Measurements from ENCODE around the gene FLNB.
A peak's percentile ranks its signal among the peaks of the same experiment; 100 is the strongest.

FLNB gene

DNA sequence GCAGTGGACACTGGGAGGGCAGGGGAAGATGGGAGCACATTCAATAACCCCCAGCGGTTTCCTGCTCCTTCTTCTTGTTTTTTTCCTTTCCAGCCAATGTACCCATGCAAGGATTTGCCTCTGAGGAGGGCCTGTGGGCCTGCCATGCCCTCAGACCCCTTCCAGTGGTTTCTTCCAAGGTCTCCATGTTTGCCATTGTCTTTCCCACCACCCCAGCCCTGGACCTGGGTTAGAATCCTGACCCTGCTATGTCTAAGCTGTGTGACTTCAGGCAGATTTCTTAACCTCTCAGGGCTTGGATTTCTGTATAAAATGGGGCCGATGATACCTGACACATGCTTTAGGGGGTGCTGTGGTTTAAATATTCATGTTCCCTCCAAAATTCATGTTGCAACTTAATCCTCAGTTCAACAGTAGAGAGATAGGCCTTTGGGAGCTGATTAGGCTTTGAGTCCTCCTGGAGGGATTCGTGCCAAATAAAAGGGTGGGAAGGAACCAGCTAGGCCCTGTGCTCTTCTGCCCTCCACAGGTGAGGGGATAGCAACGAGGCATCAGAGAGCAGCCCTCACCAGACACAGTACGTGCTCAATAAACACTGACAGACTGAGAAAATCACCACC, 46.3 kb upstream of the FLNB start:
- TF ChIP-seq, protein P1, sequence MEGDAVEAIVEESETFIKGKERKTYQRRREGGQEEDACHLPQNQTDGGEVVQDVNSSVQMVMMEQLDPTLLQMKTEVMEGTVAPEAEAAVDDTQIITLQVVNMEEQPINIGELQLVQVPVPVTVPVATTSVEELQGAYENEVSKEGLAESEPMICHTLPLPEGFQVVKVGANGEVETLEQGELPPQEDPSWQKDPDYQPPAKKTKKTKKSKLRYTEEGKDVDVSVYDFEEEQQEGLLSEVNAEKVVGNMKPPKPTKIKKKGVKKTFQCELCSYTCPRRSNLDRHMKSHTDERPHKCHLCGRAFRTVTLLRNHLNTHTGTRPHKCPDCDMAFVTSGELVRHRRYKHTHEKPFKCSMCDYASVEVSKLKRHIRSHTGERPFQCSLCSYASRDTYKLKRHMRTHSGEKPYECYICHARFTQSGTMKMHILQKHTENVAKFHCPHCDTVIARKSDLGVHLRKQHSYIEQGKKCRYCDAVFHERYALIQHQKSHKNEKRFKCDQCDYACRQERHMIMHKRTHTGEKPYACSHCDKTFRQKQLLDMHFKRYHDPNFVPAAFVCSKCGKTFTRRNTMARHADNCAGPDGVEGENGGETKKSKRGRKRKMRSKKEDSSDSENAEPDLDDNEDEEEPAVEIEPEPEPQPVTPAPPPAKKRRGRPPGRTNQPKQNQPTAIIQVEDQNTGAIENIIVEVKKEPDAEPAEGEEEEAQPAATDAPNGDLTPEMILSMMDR (IDR thresholded peaks at IDR 0.05) = 0 out of 2 replicates have a peak, but pooled peaks have one; percentile 24

DNA sequence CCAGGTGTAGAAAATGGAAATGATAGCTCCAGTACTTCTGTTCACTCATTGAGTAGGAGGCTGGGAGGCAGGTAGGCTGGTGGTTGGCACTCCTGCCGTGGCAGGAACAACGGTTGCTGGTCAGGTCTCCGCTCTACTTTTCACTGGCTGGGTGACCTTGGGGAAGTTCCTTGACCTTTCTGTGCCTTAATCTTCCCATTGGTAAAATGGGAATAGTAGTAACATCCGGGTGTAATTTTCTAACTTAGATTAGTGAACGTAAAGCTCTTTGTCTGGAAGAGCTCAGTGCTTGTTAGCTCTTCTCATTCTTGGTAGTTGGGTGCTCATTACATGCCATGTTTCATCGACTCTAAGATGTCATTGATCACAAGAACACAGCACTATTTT, 45.8 kb upstream of the FLNB start:
- TF ChIP-seq, protein P1 (IDR thresholded peaks at IDR 0.05) = no peak

DNA sequence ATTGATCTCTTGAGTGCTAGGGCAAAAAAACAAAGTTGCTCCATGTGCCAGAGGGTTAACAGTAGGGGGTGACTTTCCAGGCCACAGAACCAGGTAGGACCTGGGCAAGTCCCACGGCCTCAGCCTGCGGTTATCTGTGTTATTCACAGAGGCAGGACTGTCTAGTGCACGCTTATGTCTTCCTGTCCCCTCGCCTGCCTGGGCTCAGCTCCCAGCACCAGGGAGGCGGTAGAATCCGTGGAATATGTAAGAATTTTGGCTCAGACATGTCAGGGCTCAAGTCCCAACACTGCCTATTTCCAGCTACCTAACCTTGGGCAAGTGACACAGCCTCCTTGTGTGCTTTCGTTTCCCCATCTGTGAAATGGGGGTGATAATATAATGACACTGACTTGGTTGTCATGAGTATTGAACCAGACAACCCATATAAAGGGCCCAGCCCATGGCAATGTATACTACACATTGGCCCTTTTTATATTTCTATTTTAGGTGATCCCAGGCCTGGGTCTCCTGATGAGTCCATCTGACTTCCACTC, 44.3 kb upstream of the FLNB start:
- TF ChIP-seq, protein P1 (IDR thresholded peaks at IDR 0.05) = no peak

DNA sequence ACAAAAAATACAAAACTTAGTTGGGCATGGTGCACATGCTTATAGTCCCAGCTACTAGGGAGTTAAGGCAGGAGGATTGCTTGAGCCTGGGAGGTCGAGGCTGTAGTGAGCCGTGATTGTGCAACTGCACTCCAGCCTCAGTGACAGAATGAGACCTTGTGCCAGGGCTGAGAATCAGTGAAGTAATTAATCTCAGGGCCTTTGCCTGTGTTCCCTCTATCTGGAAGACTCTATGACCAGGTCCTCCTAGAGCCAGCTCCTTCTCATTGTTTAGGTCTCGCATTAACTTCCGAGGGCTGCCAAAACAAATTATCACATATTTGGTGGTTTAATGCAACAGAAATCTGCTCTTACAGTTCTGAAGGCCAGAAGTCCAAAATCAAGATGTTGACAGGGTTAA, 41.4 kb upstream of the FLNB start:
- TF ChIP-seq, protein P1 (IDR thresholded peaks at IDR 0.05) = no peak

DNA sequence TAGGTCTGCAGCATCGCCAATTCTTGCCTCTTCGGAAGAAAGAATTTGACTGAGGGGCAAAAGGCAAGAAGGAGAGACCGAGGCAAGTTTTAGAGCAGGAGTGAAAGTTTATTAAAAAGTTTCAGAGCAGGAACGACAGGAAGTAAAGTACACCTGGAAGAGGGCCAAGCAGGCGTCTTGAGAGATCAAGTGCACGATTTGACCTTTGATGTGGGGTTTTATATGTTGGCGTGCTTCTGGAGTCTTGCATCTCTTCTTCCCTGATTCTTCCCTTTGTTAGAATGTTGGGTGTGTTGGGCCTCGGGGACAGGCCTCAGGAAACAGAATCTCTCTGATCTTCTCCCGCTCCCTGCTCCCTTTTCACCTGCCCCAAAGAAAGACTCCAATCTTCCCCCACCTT, 40.6 kb upstream of the FLNB start:
- TF ChIP-seq, protein P1 (IDR thresholded peaks at IDR 0.05) = no peak

DNA sequence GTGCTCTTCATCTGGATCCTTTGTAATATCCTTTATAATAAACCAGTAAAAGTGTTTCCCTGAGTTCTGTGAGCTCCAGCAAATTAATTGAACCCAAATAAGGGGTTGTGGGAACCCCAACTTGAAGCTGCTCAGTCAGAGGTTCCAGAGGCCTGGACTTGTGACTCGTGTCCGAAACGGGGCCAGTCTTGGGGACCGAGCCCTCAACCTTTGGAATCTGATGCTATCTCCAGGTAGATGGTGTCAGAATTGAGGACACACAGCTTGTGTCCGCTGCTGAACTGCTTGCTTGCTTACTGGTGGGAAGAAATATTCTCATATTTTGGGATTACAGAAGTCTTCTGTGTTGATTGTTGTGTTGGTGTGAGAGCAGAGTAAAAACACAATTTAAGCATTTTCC, 39.7 kb upstream of the FLNB start:
- TF ChIP-seq, protein P1 (IDR thresholded peaks at IDR 0.05) = no peak

DNA sequence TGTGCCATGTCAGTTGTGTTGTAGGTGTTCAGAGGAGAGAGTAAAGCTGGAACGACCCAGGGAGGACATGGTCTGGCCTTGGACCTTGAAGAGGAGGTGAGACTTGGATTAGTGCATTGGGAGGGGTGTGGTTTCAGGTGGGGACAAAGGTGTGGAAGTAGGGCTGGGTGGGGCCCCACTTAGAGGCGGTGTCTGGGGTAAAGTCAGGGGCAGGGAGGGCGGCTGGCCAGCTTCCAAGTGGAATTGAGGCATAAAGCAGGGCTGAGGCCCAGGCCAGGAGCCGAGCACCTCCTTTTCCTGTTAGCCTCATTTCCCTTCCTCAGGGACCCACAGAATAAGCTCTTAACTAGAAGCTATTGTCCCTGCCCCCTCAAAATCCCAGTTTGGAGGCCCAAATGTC, 36.2 kb upstream of the FLNB start:
- TF ChIP-seq, protein P1 (IDR thresholded peaks at IDR 0.05) = no peak

Measured in LNCAP (cell line).